HepG2 (cell line): ENCODE results near the gene ANKRD13C. TPM values are rescaled to one million over a fixed set of nuclear protein-coding genes. Genes with fewer than 3 reads are reported as not detected.

Experiments used
- ATAC-seq: fragments of 200-7000 bp; cut with Tn5 transposase; 3 replicates; pipeline ENCODE4 v1.9.1; 2020; ENCODE audit warnings: mild to moderate bottlenecking, moderate library complexity
- BruUV-seq: library from RNA; stranded (reverse); fragments of 400-500 nt; replicated peaks from 2 replicates; lab custom pipeline; 2021; lab: Mats Ljungman, UMichigan
- CTCF ChIA-PET: fragments of 300-600 bp; formaldehyde crosslinking; extraction: SDS; loops from one replicate; lab custom pipeline; 2021; ENCODE audit warnings: low total read pairs, inconsistent platforms, low intra/inter-chr PET ratio; lab: Yijun Ruan, JAX
- POLR2A ChIA-PET: fragments of 350-600 bp; sonication (Branson Sonifier 250); formaldehyde crosslinking; loops from one replicate; lab custom pipeline; 2020; ENCODE audit warnings: antibody characterized with exemption, inconsistent platforms; lab: Yijun Ruan, JAX
- DNase-seq: peaks from one replicate; pipeline ENCODE4 v3.0.0-alpha.2; 2015; ENCODE audit warnings: low spot score
- FAIRE-seq: peaks from 3 replicates; lab custom pipeline; 2011; peaks lifted over from hg19 to GRCh38; lab: Jason Lieb, UNC
- H2AFZ ChIP-seq: one replicate; pipeline ENCODE4 v1.6.1; 2011; ENCODE audit warnings: low read length, inconsistent platforms
- H3K27ac ChIP-seq: fragments of 300-600 bp; 3 replicates; pipeline ENCODE4 v1.8.0; 2011; ENCODE audit warnings: mixed run types, mild to moderate bottlenecking, mixed read lengths, low read length, inconsistent platforms; ENCODE audit not compliant: insufficient read depth; ENCODE audit errors: extremely low read length
- H3K27me3 ChIP-seq, 2 experiments: fragments of 200-600 bp in 1 of 2; 2 replicates in 1 of 2; 3 replicates in 1 of 2; pipeline versions ENCODE4 v1.6.0 to v1.8.0; 2011; ENCODE audit warnings: low read length in 2 of 2, mild to moderate bottlenecking in 2 of 2, moderate library complexity in 2 of 2, inconsistent platforms in 1 of 2; ENCODE audit not compliant: insufficient read depth in 2 of 2, control insufficient read depth in 1 of 2
- H3K36me3 ChIP-seq, 2 experiments: fragments of 200-600 bp in 1 of 2; replicated peaks in 1 of 2; 2 replicates in 1 of 2; 3 replicates in 1 of 2; pipeline versions ENCODE4 v1.5.1 to v1.8.0; 2011; ENCODE audit warnings: low read length in 2 of 2, inconsistent platforms in 1 of 2; ENCODE audit not compliant: insufficient read depth in 2 of 2, control insufficient read depth in 1 of 2
- H3K4me1 ChIP-seq: 2 replicates; pipeline ENCODE4 v1.5.1; 2012; ENCODE audit warnings: low read length, inconsistent platforms; ENCODE audit not compliant: insufficient read depth
- H3K4me2 ChIP-seq: 2 replicates; pipeline ENCODE4 v1.6.0; 2011; ENCODE audit warnings: low read depth, low read length, inconsistent platforms
- H3K4me3 ChIP-seq, 3 experiments: fragments of 200-600 bp in 1 of 3; sonication (generic), shearing (Covaris generic) in 1 of 3; replicated peaks in 1 of 3; 2 replicates each; pipeline ENCODE4 v1.5.1; 2011 to 2016; ENCODE audit warnings: low read length in 3 of 3, inconsistent platforms in 2 of 3, low read depth in 2 of 3, mild to moderate bottlenecking in 2 of 3, control low read depth in 1 of 3, mixed read lengths in 1 of 3; ENCODE audit not compliant: insufficient read depth in 1 of 3
- H3K79me2 ChIP-seq: one replicate; pipeline ENCODE4 v1.6.1; 2011; ENCODE audit warnings: low read length, inconsistent platforms; ENCODE audit not compliant: insufficient read depth
- H3K9ac ChIP-seq: 2 replicates; pipeline ENCODE4 v1.6.0; 2011; ENCODE audit warnings: mild to moderate bottlenecking, low read depth, low read length, inconsistent platforms; ENCODE audit not compliant: insufficient read depth
- H3K9me3 ChIP-seq: 2 replicates; pipeline ENCODE4 v1.5.1; 2012; ENCODE audit warnings: mild to moderate bottlenecking, low read length
- H4K20me1 ChIP-seq: 2 replicates; pipeline ENCODE4 v1.6.0; 2011; ENCODE audit warnings: inconsistent platforms, mild to moderate bottlenecking, low read length, moderate library complexity; ENCODE audit not compliant: insufficient read depth
- ATF1 ChIP-seq: IDR thresholded peaks from 2 replicates; pipeline ENCODE4 v1.6.1; 2016; ENCODE audit warnings: mild to moderate bottlenecking, control low read depth
- CCDC6 ChIP-seq: sonication (generic); formaldehyde crosslinking; IDR thresholded peaks from 2 replicates; pipeline ENCODE4 v1.8.1; 2022; ENCODE audit warnings: mild to moderate bottlenecking, missing genetic modification reagents, moderate library complexity
- EEA1 ChIP-seq: sonication (generic); formaldehyde crosslinking; IDR thresholded peaks from 2 replicates; pipeline ENCODE4 v1.5.1; 2020; ENCODE audit warnings: mild to moderate bottlenecking, missing genetic modification reagents, borderline replicate concordance
- JDP2 ChIP-seq: sonication (generic); formaldehyde crosslinking; IDR thresholded peaks from 2 replicates; pipeline ENCODE4 v1.8.1; 2022; ENCODE audit warnings: missing genetic modification reagents, borderline replicate concordance
- MAFF ChIP-seq: IDR thresholded peaks from 2 replicates; pipeline ENCODE4 v1.6.1; 2011; ENCODE audit warnings: low read depth, low read length, improper control_type of control experiment
- MAFK ChIP-seq, 2 experiments: IDR thresholded peaks in 1 of 2; conservative IDR thresholded peaks in 1 of 2; 2 replicates each; pipeline ENCODE4 v1.6.1; 2011; ENCODE audit warnings: improper control_type of control experiment in 2 of 2, low read length in 2 of 2
- PATZ1 ChIP-seq: sonication (generic); formaldehyde crosslinking; IDR thresholded peaks from 2 replicates; pipeline ENCODE4 v1.4.0; 2020; ENCODE audit warnings: missing genetic modification reagents
- PLRG1 ChIP-seq: fragments of 450-650 bp; conservative IDR thresholded peaks from 2 replicates; pipeline ENCODE4 v1.6.1; 2016
- PTBP1 ChIP-seq: fragments of 200-400 bp; formaldehyde crosslinking; IDR thresholded peaks from 2 replicates; pipeline ENCODE4 v1.6.1; 2018; ENCODE audit warnings: low read length, low read depth; ENCODE audit not compliant: poor library complexity, severe bottlenecking
- RFXAP ChIP-seq: sonication (generic); formaldehyde crosslinking; IDR thresholded peaks from 2 replicates; pipeline ENCODE4 v1.4.0; 2020; ENCODE audit warnings: missing genetic modification reagents, borderline replicate concordance
- SAP130 ChIP-seq: IDR thresholded peaks from 2 replicates; pipeline ENCODE4 v1.6.1; 2016; ENCODE audit warnings: low read depth
- SIN3B ChIP-seq: fragments of 150-350 bp; IDR thresholded peaks from 2 replicates; pipeline ENCODE4 v1.6.1; 2014; ENCODE audit warnings: low read length
- THAP8 ChIP-seq: sonication (generic); formaldehyde crosslinking; IDR thresholded peaks from 2 replicates; pipeline ENCODE4 v1.5.1; 2020; ENCODE audit warnings: missing genetic modification reagents, mild to moderate bottlenecking, borderline replicate concordance
- ZKSCAN1 ChIP-seq: fragments of 150-350 bp; IDR thresholded peaks from 2 replicates; pipeline ENCODE4 v1.6.1; 2014; ENCODE audit warnings: low read length
- ZKSCAN5 ChIP-seq: sonication (generic); formaldehyde crosslinking; IDR thresholded peaks from 2 replicates; pipeline ENCODE4 v1.5.1; 2020; ENCODE audit warnings: mild to moderate bottlenecking, missing genetic modification reagents
- ZNF543 ChIP-seq: sonication (generic); formaldehyde crosslinking; IDR thresholded peaks from 2 replicates; pipeline ENCODE4 v1.4.0; 2020; ENCODE audit warnings: mild to moderate bottlenecking, missing genetic modification reagents
- ZNF740 ChIP-seq: sonication (generic); formaldehyde crosslinking; IDR thresholded peaks from 2 replicates; pipeline ENCODE4 v1.4.0; 2020; ENCODE audit warnings: missing genetic modification reagents
- ZNF782 ChIP-seq: sonication (generic); formaldehyde crosslinking; IDR thresholded peaks from 2 replicates; pipeline ENCODE4 v1.4.0; 2020; ENCODE audit warnings: missing genetic modification reagents, mild to moderate bottlenecking, borderline replicate concordance
- ZNF878 ChIP-seq: sonication (generic); formaldehyde crosslinking; IDR thresholded peaks from 2 replicates; pipeline ENCODE4 v1.8.1; 2023; ENCODE audit warnings: mild to moderate bottlenecking, missing genetic modification reagents, moderate library complexity
- WGBS: methylation state at CpG from one replicate; pipeline ENCODE4 v1.1.6; 2017; ENCODE audit warnings: low lambda C conversion rate; 5-methylcytosine and 5-hydroxymethylcytosine counted together
- in situ Hi-C: cut with HindIII; loops from 2 replicates; pipeline ENCODE4 v1.10.0; 2017; ENCODE audit warnings: low pct_unique_long_range_greater_than_20kb; ENCODE audit not compliant: extremely low pct_ligation_motif_present
- intact Hi-C: fragments of 100-400 bp; cut with micrococcal nuclease; formaldehyde crosslinking; loops from one replicate; pipeline ENCODE4 v1.10.0; 2022; ENCODE audit not compliant: unreplicated experiment
- polyA plus RNA-seq, 8 experiments: library from polyadenylated mRNA; depleted of rRNA in 3 of 8; stranded (reverse) in 7 of 8; unstranded in 1 of 8; fragments of >200 nt; fragmentation: Illumina TruSeq in 4 of 8; extraction: Trizol in 4 of 8; gene quantifications; 2 replicates each; pipeline versions ENCODE4 v1.2.1 to v1.2.3, GENCODE V29; 2011 to 2016; ENCODE audit warnings: low read depth in 4 of 8, missing spikeins in 1 of 8, mixed read lengths in 1 of 8; ENCODE audit not compliant: insufficient read depth in 1 of 8
- total RNA-seq, 5 experiments: library from RNA; depleted of rRNA; stranded (reverse); fragments of >200 nt; fragmentation: Illumina TruSeq; extraction: Trizol; gene quantifications; 2 replicates each; pipeline ENCODE4 v1.2.3, GENCODE V29; 2016; ENCODE audit warnings: low read depth in 1 of 5

Gene ANKRD13C
- total and polyA plus RNA-seq, 2 of the 13 experiments (the other 11 are each of a cell fraction or from before 2014, with no cell fraction given), result 6.2 to 17.6 TPM

GRCh38 chr1:70231475-70231874 lies 123.0 kb downstream of the ANKRD13C start:
- no TSS peak for BruUV-seq
- FAIRE-seq (no peak), ATAC-seq (no peak), DNase-seq (no peak)
- Histone ChIP-seq H3K27ac (no peak overlapping the region), H3K79me2 (peaks cover 25% of the 10 kb centered on the region), H4K20me1 (peaks cover 2% of the 10 kb centered on the region; the same call in 1 of the 2 replicates), H3K27me3 (no peaks in the 10 kb centered on the region), H3K36me3 (peaks cover 7 to 93% of the 10 kb centered on the region in 2 experiments), H3K4me2 (no peak overlapping the region), H3K9me3 (no peaks in the 10 kb centered on the region), H3K4me1 (peaks cover 11% of the 10 kb centered on the region; the same call in 1 of the 2 replicates), H3K4me3 (no peak overlapping the region), H2AFZ (no peak overlapping the region), H3K9ac (no peak overlapping the region)
- POLR2A ChIA-PET, result interaction anchor here (1.2 kb wide), 1 partner anchor 10 kb away, joined by 4 read pairs; the partner anchor contains the start of gene SRSF11
- intact Hi-C loops (no loop called here), in situ Hi-C loops (no loop called here)
- TF ChIP-seq MAFK (conservative IDR thresholded peaks at IDR 0.05 in 1 of 2, IDR thresholded peaks at IDR 0.05 in 1 of 2; ENCODE audit: low read length in 2 of 2) (peak; percentile 97 to 98), PLRG1 (no peak), MAFF (peak; percentile 97), EEA1 (no peak)
- CTCF ChIA-PET, result no interaction called here
- WGBS, result 96% methylated on average over 4 of the region's 4 CpGs

- peaks cover 5 to 83% of the 10 kb centered on the region in 2 experiments for H3K36me3 ChIP-seq
- no peak overlapping the region for H3K4me2 ChIP-seq
- FAIRE-seq (no peak), ATAC-seq (no peak), DNase-seq (no peak)
- in situ Hi-C loops (no loop called here), intact Hi-C loops (no loop called here)
- H3K9me3 ChIP-seq, result no peaks in the 10 kb centered on the region
- ChIA-PET POLR2A (interaction anchor here (0.7 kb wide), 1 partner anchor 126 kb away, joined by 3 read pairs; the partner anchor contains the start of gene ANKRD13C), CTCF (no interaction called here)
- no peak overlapping the region for H2AFZ ChIP-seq
- peaks cover 18% of the 10 kb centered on the region for H4K20me1 ChIP-seq
- H3K4me3 ChIP-seq, result no peak overlapping the region
- no peaks in the 10 kb centered on the region for H3K27me3 ChIP-seq
- BruUV-seq, result no TSS peak
- no peak overlapping the region for H3K9ac ChIP-seq
- 96% methylated on average over 2 of the region's 2 CpGs for WGBS
- no peak overlapping the region for H3K27ac ChIP-seq
- peaks cover 29% of the 10 kb centered on the region for H3K4me1 ChIP-seq
- peaks cover 50% of the 10 kb centered on the region for H3K79me2 ChIP-seq
- TF ChIP-seq SAP130 (no peak), ATF1 (CRISPR knock-in tag) (no peak), PTBP1 (no peak), ZKSCAN5 (no peak), THAP8 (no peak), JDP2 (CRISPR knock-in tag) (no peak), ZNF543 (CRISPR knock-in tag) (no peak), ZNF782 (CRISPR knock-in tag) (no peak), CCDC6 (CRISPR knock-in tag) (no peak), SIN3B (no peak), PATZ1 (no peak), ZKSCAN1 (no peak), ZNF878 (no peak), RFXAP (CRISPR knock-in tag) (no peak), ZNF740 (CRISPR knock-in tag) (no peak)
These were observed 125.9 kb downstream of the ANKRD13C start for GRCh38 chr1:70228670-70229069.
